ENCODE measurements around the gene ALX3. TPM values are rescaled to one million over a fixed set of nuclear protein-coding genes. Genes with fewer than 3 reads are reported as not detected.

Gene ALX3
- polyA plus RNA-seq, 1 donor: not detected

DNA sequence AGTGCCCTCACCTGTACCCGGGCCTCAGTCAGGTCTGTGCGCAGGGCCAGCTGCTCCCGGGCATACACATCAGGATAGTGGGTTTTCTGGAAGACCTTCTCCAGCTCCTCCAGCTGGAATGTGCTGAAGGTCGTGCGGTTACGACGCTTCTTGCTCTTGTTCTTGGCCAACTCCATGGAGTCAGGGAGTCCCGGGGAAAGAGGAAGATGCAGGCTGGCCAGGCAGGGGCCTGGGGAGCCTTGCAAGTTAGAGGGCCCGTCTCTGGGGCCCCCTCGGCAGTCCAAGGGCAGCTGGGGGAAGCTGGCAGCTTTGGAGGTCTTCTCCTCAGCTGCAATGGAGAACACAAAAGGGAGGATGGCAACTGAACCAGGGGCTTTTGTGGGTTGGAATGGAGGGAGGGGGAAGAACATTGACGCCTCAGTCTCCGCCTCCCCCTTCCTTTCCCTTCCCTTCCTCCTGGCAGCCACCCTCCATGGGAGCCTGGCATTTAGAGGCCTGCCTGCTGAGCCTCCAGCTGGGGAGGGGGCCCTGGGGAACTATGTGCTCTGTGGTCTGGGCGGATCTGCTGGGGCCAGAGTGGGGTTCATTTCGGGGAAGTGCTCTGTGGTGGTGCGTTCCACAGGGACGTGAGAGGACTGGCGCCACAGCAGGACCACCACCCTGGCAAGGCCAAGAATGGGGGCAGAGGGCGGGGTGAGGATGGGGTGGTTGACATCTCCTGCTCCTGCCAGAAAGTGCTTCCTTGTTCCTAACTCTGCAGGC lies 5.7 kb downstream of the ALX3 start:
- Histone ChIP-seq H3K4me3 (ENCODE audit: low read length) (no peak overlapping the region), H3K9me3 (ENCODE audit: control insufficient read depth, low read depth, low read length) (peaks cover 18% of the 10 kb centered on the region), H3K27ac (ENCODE audit: low read length) (no peak overlapping the region), H3K36me3 (ENCODE audit: control insufficient read depth, insufficient read depth, low read length) (peaks cover 17% of the 10 kb centered on the region), H3K4me1 (ENCODE audit: control insufficient read depth, insufficient read depth, low read length) (peaks cover 5% of the 10 kb centered on the region), H3K27me3 (ENCODE audit: control insufficient read depth, insufficient read depth, low read length) (peaks cover 52% of the 10 kb centered on the region)
- no CpG with 5 or more reads among the region's 18 CpGs for WGBS (ENCODE audit: insufficient coverage, low lambda C conversion rate)
- DNase-seq: no peak

DNA sequence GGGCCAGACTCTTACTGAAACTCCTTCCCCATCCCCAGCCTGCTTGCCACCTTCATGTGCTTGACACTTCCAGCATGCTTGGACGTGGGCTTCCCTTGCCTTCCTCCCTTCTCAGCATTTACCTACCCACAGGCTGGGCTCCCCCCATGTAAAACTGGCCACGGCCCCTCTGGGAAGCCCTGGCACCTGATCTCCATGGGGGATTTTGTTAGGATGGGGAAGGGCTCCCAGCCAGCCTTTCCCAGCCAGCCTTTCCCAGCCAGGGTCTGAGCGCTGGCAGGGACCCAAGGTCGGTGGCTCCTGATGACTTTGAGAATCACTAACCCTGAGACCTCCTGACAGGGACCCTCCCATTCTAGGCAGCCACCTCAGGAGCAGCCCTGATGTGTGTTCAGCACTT lies 6.7 kb downstream of the ALX3 start:
- Histone ChIP-seq H3K27me3 (ENCODE audit: control insufficient read depth, insufficient read depth, low read length) (peaks cover 42% of the 10 kb centered on the region), H3K27ac (ENCODE audit: low read length) (no peak overlapping the region), H3K4me3 (ENCODE audit: low read length) (no peak overlapping the region), H3K36me3 (ENCODE audit: control insufficient read depth, insufficient read depth, low read length) (peaks cover 23% of the 10 kb centered on the region), H3K4me1 (ENCODE audit: control insufficient read depth, insufficient read depth, low read length) (peaks cover 5% of the 10 kb centered on the region), H3K9me3 (ENCODE audit: control insufficient read depth, low read depth, low read length) (peaks cover 8% of the 10 kb centered on the region)
- DNase-seq: no peak
- no CpG with 5 or more reads among the region's 4 CpGs for whole genome bisulfite sequencing (ENCODE audit: insufficient coverage, low lambda C conversion rate)

DNA sequence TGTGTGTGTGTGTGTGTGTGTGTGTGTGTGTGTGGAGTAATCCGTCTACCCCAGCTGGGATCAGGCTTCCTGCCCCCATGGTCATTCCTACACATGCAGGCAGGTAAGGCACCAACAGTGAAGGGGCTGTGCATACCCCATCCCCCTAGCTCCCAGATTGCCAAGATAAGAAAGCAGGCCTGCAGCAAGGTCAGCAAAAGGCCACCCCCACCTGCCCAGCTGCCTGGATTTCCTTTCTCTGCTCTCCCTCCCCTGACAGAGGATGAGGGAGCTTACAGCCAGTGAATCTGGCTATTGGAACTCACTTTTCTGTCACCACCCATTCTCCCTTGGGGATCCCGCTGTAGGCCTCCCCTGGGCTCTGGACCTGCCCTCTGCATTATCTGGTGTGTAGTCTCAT lies 7.9 kb downstream of the ALX3 start:
- no CpG with 5 or more reads among the region's 2 CpGs for WGBS (ENCODE audit: insufficient coverage, low lambda C conversion rate)
- H3K4me1 ChIP-seq (ENCODE audit: control insufficient read depth, insufficient read depth, low read length): peaks cover 3% of the 10 kb centered on the region

DNA sequence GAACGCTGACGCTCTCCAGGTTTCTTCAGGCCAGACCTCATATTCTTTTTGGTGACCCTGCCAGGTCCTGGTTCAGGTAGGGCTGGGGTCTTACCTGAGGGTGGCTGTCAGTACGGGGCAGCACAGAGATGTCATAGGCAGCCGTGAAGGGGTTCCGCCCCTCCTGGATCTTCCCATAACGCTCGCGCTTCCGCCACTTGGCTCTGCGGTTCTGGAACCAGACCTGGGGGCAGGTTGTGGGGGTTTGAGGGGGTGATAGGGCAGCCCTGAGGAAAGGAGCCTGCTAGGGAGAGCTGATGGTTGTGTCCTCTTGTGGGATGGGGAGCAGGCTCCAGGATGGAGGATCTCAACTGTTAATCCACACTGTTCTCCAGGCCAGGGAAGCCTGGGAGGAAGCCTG lies 9.1 kb downstream of the ALX3 start:
- Histone ChIP-seq H3K27me3 (ENCODE audit: control insufficient read depth, insufficient read depth, low read length) (peaks cover 18% of the 10 kb centered on the region), H3K4me3 (ENCODE audit: low read length) (no peak overlapping the region), H3K36me3 (ENCODE audit: control insufficient read depth, insufficient read depth, low read length) (peaks cover 47% of the 10 kb centered on the region), H3K9me3 (ENCODE audit: control insufficient read depth, low read depth, low read length) (no peaks in the 10 kb centered on the region), H3K27ac (ENCODE audit: low read length) (no peak overlapping the region), H3K4me1 (ENCODE audit: control insufficient read depth, insufficient read depth, low read length) (no peaks in the 10 kb centered on the region)
- 100% methylated on average over 2 of the region's 10 CpGs for WGBS (ENCODE audit: insufficient coverage, low lambda C conversion rate)
- DNase-seq: no peak

More for the DNA sequence above, 7.9 kb downstream of the ALX3 start:
- Histone ChIP-seq H3K4me3 (ENCODE audit: low read length) (no peak overlapping the region), H3K27ac (ENCODE audit: low read length) (no peak overlapping the region), H3K36me3 (ENCODE audit: control insufficient read depth, insufficient read depth, low read length) (peaks cover 34% of the 10 kb centered on the region), H3K27me3 (ENCODE audit: control insufficient read depth, insufficient read depth, low read length) (peaks cover 30% of the 10 kb centered on the region), H3K9me3 (ENCODE audit: control insufficient read depth, low read depth, low read length) (no peaks in the 10 kb centered on the region)
- no peak for DNase-seq

DNA sequence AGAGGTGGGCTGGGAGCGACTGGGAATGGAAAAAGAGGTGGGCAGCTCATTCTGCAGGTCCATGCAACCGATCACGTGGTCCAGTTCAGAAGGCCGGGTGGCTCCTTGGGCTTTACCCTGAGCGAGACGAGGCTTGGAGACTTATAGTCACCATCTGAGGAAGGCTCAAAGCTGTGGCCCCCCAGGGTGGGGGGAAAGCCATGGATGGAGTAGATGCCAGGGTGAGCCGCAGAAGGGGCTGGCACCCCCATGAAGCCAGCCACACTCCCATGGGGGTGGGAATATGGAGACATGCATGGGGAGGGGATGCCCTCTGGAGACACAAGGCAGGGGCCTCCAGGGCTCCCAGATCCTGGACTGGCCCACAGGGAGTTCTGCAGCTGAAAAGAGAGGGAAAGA lies 9.8 kb downstream of the ALX3 start:
- DNase-seq: no peak
- WGBS (ENCODE audit: insufficient coverage, low lambda C conversion rate): no CpG with 5 or more reads among the region's 7 CpGs
- H3K27ac ChIP-seq (ENCODE audit: low read length): no peak overlapping the region
- H3K9me3 ChIP-seq (ENCODE audit: control insufficient read depth, low read depth, low read length): no peaks in the 10 kb centered on the region
- H3K4me3 ChIP-seq (ENCODE audit: low read length): no peak overlapping the region
- peaks cover 12% of the 10 kb centered on the region for H3K27me3 ChIP-seq (ENCODE audit: control insufficient read depth, insufficient read depth, low read length)
- peaks cover 54% of the 10 kb centered on the region for H3K36me3 ChIP-seq (ENCODE audit: control insufficient read depth, insufficient read depth, low read length)
- H3K4me1 ChIP-seq (ENCODE audit: control insufficient read depth, insufficient read depth, low read length): peaks cover 5% of the 10 kb centered on the region

DNA sequence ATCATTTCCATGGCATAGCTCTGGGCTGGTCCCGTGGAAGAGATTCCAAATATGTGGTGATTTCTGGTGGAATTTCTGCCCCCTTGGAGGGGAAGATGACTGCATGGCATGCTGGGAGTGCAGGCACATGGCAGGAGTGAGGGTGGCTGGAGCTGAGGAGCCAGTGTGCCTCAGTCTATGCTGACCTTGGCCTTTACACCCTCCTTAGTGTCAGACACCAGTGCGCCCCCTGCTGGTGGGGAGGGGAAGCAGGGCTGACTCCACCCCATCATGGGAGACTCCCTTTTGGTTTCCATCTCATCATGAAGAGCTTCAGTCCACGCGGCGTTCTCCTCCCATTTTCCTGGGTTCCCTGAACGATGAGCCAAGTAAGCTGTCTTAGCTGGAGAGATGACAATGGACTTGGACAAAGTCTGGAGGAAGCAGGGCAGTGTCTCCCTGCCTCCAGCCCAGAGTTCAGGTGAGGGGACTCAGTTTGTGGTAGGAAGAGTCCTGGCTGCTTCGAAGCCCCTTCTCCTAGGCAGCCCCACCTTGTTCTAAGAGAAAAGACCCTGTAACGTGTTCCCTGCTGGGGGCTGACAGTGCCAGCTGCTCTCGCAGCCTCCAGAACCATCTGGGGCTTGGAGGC lies 10.3 kb downstream of the ALX3 start:
- peak in 1 of 2 donors; percentile 18 for DNase-seq
- Histone ChIP-seq H3K27me3 (ENCODE audit: control insufficient read depth, insufficient read depth, low read length) (peaks cover 7% of the 10 kb centered on the region), H3K9me3 (ENCODE audit: control insufficient read depth, low read depth, low read length) (no peaks in the 10 kb centered on the region), H3K27ac (ENCODE audit: low read length) (no peak overlapping the region), H3K4me1 (ENCODE audit: control insufficient read depth, insufficient read depth, low read length) (peaks cover 9% of the 10 kb centered on the region), H3K36me3 (ENCODE audit: control insufficient read depth, insufficient read depth, low read length) (peaks cover 59% of the 10 kb centered on the region), H3K4me3 (ENCODE audit: low read length) (no peak overlapping the region)
- no CpG with 5 or more reads among the region's 9 CpGs for WGBS (ENCODE audit: insufficient coverage, low lambda C conversion rate)

DNA sequence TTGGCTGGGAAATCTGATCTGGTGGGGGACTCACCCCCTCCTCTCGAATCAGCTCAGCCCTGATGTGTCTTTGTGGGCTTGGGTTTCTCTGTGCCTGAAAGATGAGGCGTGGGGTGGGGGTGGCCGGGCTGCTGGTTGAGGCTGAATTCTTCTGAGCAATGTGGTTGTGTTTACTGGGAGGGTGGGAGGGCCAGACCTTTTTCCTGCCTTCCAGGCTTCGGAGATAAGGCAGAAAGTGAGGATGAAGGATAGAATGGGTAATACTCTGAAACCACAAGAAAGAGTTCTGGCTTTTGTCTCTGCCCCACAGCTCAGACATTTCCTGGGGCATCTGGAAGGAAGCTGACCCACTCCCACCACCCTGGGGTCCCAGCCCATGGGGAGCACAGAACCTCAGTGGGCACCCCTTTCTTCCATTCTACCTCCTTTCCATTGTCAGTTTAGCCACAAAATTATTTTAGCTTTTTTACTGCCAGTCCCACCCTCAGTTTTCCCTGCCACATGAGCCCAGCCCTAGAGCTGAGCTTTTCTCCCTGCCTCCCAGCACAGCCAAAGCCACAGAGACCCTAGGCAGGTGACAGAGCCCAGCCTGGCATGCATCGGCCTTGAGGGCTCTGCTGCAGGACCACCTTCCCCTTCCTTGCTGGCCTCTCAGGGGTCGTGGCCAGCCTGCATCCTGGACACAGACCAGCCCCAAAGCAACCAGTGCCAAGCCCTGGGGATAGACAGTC lies 11.2 kb downstream of the ALX3 start:
- Histone ChIP-seq H3K27ac (ENCODE audit: low read length) (no peak overlapping the region), H3K4me1 (ENCODE audit: control insufficient read depth, insufficient read depth, low read length) (peaks cover 9% of the 10 kb centered on the region), H3K27me3 (ENCODE audit: control insufficient read depth, insufficient read depth, low read length) (no peaks in the 10 kb centered on the region), H3K9me3 (ENCODE audit: control insufficient read depth, low read depth, low read length) (no peaks in the 10 kb centered on the region), H3K36me3 (ENCODE audit: control insufficient read depth, insufficient read depth, low read length) (peaks cover 68% of the 10 kb centered on the region), H3K4me3 (ENCODE audit: low read length) (no peak overlapping the region)
- DNase-seq: no peak
- WGBS (ENCODE audit: insufficient coverage, low lambda C conversion rate): no CpG with 5 or more reads among the region's 6 CpGs

DNA sequence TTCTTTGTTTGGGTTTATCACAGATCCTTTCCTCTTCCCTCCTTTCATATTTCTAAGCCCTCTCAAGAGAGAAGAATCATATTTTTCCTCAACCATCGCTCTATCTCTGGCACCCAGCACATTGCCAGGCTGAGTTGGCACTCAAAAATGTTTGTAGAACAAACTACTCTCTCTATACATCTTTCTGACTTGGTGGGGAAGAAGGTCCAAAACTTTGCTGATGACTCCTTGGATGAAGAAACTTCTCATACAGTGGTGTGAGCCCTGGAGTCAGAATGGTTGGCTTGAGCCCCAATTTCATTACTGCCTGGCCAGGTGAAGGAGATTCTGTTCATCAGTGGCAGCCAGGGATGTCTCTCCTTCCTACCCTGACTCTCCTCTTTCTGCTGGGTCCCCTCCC lies 11.9 kb downstream of the ALX3 start:
- H3K4me3 ChIP-seq (ENCODE audit: low read length): no peak overlapping the region
- H3K4me1 ChIP-seq (ENCODE audit: control insufficient read depth, insufficient read depth, low read length): peaks cover 9% of the 10 kb centered on the region
- H3K36me3 ChIP-seq (ENCODE audit: control insufficient read depth, insufficient read depth, low read length): peaks cover 75% of the 10 kb centered on the region
- H3K27ac ChIP-seq (ENCODE audit: low read length): no peak overlapping the region
- WGBS (ENCODE audit: insufficient coverage, low lambda C conversion rate): 100% methylated on average over 1 of the region's 1 CpG
- H3K27me3 ChIP-seq (ENCODE audit: control insufficient read depth, insufficient read depth, low read length): no peaks in the 10 kb centered on the region
- no peak for DNase-seq
- H3K9me3 ChIP-seq (ENCODE audit: control insufficient read depth, low read depth, low read length): no peaks in the 10 kb centered on the region

DNA sequence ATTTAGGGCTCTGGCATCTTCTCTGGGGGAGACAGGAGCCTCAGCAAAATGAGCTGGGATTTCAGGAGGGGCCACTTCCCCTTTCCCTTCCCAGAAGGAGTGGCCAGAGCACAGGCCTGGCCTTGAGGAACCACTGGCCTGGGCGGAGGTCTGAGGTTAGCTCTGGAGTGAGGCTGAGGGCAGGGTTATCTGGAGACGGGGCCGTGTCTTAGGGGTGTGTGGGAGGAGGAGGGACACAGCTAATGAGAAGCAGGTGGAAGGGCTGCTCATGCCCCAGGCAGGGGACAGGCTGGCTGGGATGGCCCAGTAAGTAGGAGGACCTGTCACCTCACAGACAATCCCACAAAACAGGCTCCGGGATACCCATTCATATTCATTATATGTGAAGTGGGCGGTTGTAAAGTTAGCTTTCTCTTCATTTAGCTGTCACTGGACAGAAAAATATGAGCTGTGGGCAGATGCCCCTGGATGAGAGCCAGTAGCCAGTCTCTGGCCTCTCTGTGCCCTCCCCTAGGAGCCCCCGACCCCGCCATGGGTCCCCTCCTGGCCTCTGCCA lies 12.4 kb downstream of the ALX3 start:
- Histone ChIP-seq H3K4me3 (ENCODE audit: low read length) (no peak overlapping the region), H3K4me1 (ENCODE audit: control insufficient read depth, insufficient read depth, low read length) (peaks cover 9% of the 10 kb centered on the region), H3K27ac (ENCODE audit: low read length) (no peak overlapping the region), H3K9me3 (ENCODE audit: control insufficient read depth, low read depth, low read length) (no peaks in the 10 kb centered on the region), H3K27me3 (ENCODE audit: control insufficient read depth, insufficient read depth, low read length) (no peaks in the 10 kb centered on the region), H3K36me3 (ENCODE audit: control insufficient read depth, insufficient read depth, low read length) (peaks cover 80% of the 10 kb centered on the region)
- no CpG with 5 or more reads among the region's 7 CpGs for WGBS (ENCODE audit: insufficient coverage, low lambda C conversion rate)
- no peak for DNase-seq

DNA sequence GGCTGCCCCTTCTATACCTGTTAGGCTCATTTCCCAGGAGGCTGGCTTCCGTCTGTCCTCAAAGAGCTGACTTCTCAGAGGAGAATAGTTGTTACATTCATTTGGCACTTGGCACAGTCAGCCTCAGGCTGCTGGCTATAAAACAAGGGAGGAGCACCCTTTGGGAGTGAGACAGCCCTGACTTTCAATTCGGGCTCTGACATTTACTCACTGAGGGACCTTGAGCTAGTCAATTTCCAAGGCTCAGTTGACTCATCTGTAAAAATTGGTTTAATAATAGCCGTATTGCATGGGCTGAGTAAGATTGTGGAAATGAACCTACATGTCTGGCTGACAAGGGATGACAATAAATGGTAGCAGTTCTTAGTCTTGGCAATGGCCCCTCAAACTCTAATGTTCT lies 13.7 kb downstream of the ALX3 start:
- Histone ChIP-seq H3K9me3 (ENCODE audit: control insufficient read depth, low read depth, low read length) (no peaks in the 10 kb centered on the region), H3K4me1 (ENCODE audit: control insufficient read depth, insufficient read depth, low read length) (peaks cover 9% of the 10 kb centered on the region), H3K27ac (ENCODE audit: low read length) (no peak overlapping the region), H3K36me3 (ENCODE audit: control insufficient read depth, insufficient read depth, low read length) (peaks cover 89% of the 10 kb centered on the region), H3K27me3 (ENCODE audit: control insufficient read depth, insufficient read depth, low read length) (no peaks in the 10 kb centered on the region), H3K4me3 (ENCODE audit: low read length) (no peak overlapping the region)
- WGBS (ENCODE audit: insufficient coverage, low lambda C conversion rate): 100% methylated on average over 1 of the region's 3 CpGs
- no peak for DNase-seq
